Measurements from ENCODE around the gene TCP11L2. TPM values are rescaled to one million over a fixed set of nuclear protein-coding genes. Genes with fewer than 3 reads are reported as not detected.
"Not testable (repeated sequence)": the region's sequence is repeated elsewhere in the genome, so short reads cannot be mapped to it uniquely, and the experiment has no call there.

The TCP11L2 gene
- polyA plus RNA-seq, 1 experiment = 26.5 TPM

DNA sequence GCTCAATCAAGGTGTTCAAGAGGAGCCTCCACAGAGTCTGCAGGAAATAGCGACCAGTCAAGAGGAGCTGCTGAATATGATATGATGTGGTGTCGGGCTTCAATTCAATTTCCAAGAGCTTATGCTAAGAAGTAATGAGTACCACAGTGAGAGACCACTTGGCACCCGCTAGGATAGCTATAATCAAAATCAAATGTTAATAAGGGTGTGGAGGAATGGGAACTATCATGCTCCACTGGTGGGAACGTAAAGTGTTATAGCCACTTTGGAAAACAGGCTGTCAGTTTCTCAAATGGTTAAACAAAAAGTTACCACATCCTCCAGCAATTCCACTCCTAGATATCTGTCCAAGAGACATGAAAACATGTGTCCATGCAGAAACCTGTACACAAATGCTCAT, 61.7 kb downstream of the TCP11L2 start:
- CTCF ChIA-PET = interaction anchor here (1.1 kb wide), 1 partner anchor 141 kb away, joined by 3 read pairs; no protein-coding TSS in a partner anchor
- Histone ChIP-seq H3K9me3 (ENCODE audit: control insufficient read depth, insufficient read depth, low read length) (no peaks in the 10 kb centered on the region), H3K4me3 (ENCODE audit: low read depth, low read length) (no peak overlapping the region), H3K27ac (ENCODE audit: low read depth, low read length) (no peak overlapping the region), H3K27me3 (ENCODE audit: control insufficient read depth, insufficient read depth, low read length) (no peaks in the 10 kb centered on the region)
- TF ChIP-seq, protein P1, sequence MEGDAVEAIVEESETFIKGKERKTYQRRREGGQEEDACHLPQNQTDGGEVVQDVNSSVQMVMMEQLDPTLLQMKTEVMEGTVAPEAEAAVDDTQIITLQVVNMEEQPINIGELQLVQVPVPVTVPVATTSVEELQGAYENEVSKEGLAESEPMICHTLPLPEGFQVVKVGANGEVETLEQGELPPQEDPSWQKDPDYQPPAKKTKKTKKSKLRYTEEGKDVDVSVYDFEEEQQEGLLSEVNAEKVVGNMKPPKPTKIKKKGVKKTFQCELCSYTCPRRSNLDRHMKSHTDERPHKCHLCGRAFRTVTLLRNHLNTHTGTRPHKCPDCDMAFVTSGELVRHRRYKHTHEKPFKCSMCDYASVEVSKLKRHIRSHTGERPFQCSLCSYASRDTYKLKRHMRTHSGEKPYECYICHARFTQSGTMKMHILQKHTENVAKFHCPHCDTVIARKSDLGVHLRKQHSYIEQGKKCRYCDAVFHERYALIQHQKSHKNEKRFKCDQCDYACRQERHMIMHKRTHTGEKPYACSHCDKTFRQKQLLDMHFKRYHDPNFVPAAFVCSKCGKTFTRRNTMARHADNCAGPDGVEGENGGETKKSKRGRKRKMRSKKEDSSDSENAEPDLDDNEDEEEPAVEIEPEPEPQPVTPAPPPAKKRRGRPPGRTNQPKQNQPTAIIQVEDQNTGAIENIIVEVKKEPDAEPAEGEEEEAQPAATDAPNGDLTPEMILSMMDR (IDR thresholded peaks at IDR 0.05; ENCODE audit: low read depth, low read length) = no peak
- no peak for DNase-seq (ENCODE audit: low read depth, low spot score)
- POLR2A ChIA-PET = no interaction called here

DNA sequence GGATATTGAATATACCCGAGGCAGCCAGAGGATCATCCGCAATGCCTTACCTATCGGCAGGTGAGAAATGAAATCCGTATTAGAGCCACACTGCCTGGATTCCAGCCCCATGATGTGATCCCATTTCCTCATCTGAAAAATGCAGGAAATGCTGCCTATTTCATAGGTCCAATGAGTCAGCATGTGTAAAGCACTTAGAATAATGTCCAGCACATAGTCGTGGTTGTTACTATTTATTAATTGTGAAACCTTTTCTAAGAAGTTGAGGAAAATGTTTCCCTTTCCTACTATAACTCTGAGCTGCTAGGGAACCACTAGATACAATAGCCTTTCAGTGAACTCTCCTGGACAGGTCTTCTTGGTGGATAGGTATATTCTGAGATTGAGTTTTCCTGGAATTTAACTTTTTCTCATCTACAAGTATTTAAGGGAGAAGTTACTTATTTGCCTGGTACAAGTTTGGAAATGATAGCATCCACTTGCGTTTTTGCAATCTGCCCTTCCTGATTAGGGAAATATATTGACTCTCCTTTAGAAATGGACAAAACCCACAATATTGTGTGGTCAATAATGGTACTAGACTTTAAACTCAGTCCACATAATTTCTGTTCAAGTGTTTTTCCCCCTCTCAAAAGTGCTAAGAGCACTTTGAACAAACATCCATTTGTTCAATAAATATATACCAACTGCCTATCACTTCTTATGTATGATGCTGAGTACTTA, 67.3 kb downstream of the TCP11L2 start:
- H3K9me3 ChIP-seq (ENCODE audit: control insufficient read depth, insufficient read depth, low read length) = no peaks in the 10 kb centered on the region
- CTCF ChIA-PET = interaction anchor here (1.7 to 3.1 kb wide), 2 partner anchors 12 to 550 kb away, joined by 7 to 24 read pairs; partner anchors contain the start of gene POLR3B
- POLR2A ChIA-PET = interaction anchor here (0.7 kb wide), 1 partner anchor 12 kb away, joined by 3 read pairs; the partner anchor contains the start of gene POLR3B
- peak; percentile 55 for DNase-seq (ENCODE audit: low read depth, low spot score)
- peak overlapping the region; percentile 41 for H3K27ac ChIP-seq (ENCODE audit: low read depth, low read length)
- TF ChIP-seq, protein P1 (IDR thresholded peaks at IDR 0.05; ENCODE audit: low read depth, low read length) = no peak
- H3K27me3 ChIP-seq (ENCODE audit: control insufficient read depth, insufficient read depth, low read length) = no peaks in the 10 kb centered on the region
- no peak overlapping the region for H3K4me3 ChIP-seq (ENCODE audit: low read depth, low read length)

DNA sequence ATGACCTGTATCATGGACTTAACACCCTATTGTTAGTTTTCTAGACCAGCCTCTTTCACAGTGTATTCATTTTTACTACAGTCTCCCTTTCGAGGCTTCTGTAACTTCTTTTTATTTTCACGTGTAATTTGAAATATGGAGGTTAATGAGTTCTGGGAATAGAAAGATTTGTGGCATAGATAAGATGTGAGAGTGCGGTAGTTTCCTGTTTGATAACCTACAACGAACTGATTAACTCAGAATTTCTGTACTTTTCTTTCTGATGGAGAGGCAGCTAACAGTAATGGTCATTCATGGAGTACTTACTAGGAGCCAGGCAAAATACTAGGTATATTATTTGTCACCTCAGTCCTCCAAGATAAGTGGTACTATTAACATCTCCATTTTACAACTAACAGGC, 76.3 kb downstream of the TCP11L2 start:
- POLR2A ChIA-PET = no interaction called here
- CTCF ChIA-PET = interaction anchor here (0.9 to 2.6 kb wide), 5 partner anchors 8 to 541 kb away, joined by 3 to 16 read pairs (median 4); no protein-coding TSS in a partner anchor

DNA sequence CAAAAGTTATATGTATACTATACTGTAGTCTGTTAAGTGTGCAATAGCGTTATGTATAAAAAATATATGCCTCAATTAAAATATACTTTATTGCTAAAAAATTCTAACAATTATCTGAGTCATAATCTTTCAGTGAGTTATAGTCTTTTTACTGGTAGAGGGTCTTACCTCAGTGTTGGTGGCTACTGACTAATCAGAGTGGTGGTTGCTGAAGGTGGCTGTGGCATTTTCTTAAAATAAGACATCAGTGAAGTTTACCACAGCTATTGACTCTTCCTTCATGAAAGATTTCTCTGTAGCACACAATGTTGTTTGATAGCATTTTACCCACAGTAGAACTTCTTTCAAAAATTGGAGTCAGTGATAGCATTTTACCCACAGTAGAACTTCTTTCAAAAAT, 78.4 kb downstream of the TCP11L2 start:
- no peak overlapping the region for H3K27ac ChIP-seq (ENCODE audit: low read depth, low read length)
- no peak for DNase-seq (ENCODE audit: low read depth, low spot score)
- no peak overlapping the region for H3K4me3 ChIP-seq (ENCODE audit: low read depth, low read length)
- H3K27me3 ChIP-seq (ENCODE audit: control insufficient read depth, insufficient read depth, low read length) = no peaks in the 10 kb centered on the region
- ChIA-PET CTCF (interaction anchor here (1.2 to 8.4 kb wide), 2 partner anchors 25 to 538 kb away, joined by 4 to 72 read pairs; no protein-coding TSS in a partner anchor), POLR2A (interaction anchor here (0.5 kb wide), 1 partner anchor 514 kb away, joined by 3 read pairs; no protein-coding TSS in a partner anchor)
- H3K9me3 ChIP-seq (ENCODE audit: control insufficient read depth, insufficient read depth, low read length) = peaks cover 2% of the 10 kb centered on the region; the same call in 1 of the 2 replicates
- TF ChIP-seq, protein P1 (IDR thresholded peaks at IDR 0.05; ENCODE audit: low read depth, low read length) = no peak

More for the DNA sequence above, 76.3 kb downstream of the TCP11L2 start:
- H3K27ac ChIP-seq (ENCODE audit: low read depth, low read length) = no peak overlapping the region
- peaks cover 2% of the 10 kb centered on the region; the same call in 1 of the 2 replicates for H3K9me3 ChIP-seq (ENCODE audit: control insufficient read depth, insufficient read depth, low read length)
- no peaks in the 10 kb centered on the region for H3K27me3 ChIP-seq (ENCODE audit: control insufficient read depth, insufficient read depth, low read length)
- TF ChIP-seq, protein P1 (IDR thresholded peaks at IDR 0.05; ENCODE audit: low read depth, low read length) = no peak
- no peak for DNase-seq (ENCODE audit: low read depth, low spot score)
- no peak overlapping the region for H3K4me3 ChIP-seq (ENCODE audit: low read depth, low read length)

DNA sequence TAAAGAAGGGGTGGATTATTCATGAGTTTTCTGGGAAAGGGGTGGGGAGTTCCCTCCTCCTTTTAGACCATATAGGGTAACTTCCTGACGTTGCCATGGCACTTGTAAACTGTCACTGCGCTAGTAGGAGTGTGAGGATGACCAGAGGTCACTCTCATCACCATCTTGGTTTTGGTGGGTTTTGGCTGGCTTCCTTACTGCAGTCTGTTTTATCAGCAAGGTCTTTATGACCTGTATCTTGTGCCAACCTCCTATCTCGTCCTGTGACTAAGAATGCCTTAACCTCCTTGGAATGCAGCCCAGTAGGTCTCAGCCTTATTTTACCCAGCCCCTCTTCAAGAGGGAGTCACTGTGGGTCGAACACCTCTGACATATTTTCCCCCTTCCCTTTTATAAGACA, 79.3 kb downstream of the TCP11L2 start:
- DNase-seq (ENCODE audit: low read depth, low spot score); H3K27me3 ChIP-seq (ENCODE audit: control insufficient read depth, insufficient read depth, low read length); H3K27ac ChIP-seq (ENCODE audit: low read depth, low read length); POLR2A ChIA-PET; H3K9me3 ChIP-seq (ENCODE audit: control insufficient read depth, insufficient read depth, low read length); H3K4me3 ChIP-seq (ENCODE audit: low read depth, low read length): not testable (repeated sequence)
- CTCF ChIA-PET = interaction anchor here (2.1 to 8.4 kb wide), 2 partner anchors 460 to 537 kb away, joined by 7 to 72 read pairs; no protein-coding TSS in a partner anchor
